Vagina (tissue), 2 donors: ENCODE results near the gene DDN.

Experiments used
- CTCF ChIP-seq, 3 experiments: fragments of 450-650 bp in 2 of 3; fragments of 200-600 bp in 1 of 3; sonication (generic) in 1 of 3; IDR thresholded peaks; one replicate each; pipeline ENCODE4 v1.5.1; 2017 to 2019; ENCODE audit warnings: antibody characterized with exemption in 3 of 3, mild to moderate bottlenecking in 2 of 3, moderate library complexity in 2 of 3
- POLR2A ChIP-seq, 2 donors: fragments of 450-650 bp; IDR thresholded peaks; one replicate each; pipeline ENCODE4 v1.6.1; 2017; ENCODE audit warnings: antibody characterized with exemption in 2 of 2, mild to moderate bottlenecking in 2 of 2, moderate library complexity in 2 of 2
- POLR2AphosphoS5 ChIP-seq, 2 donors: sonication (generic); formaldehyde crosslinking; IDR thresholded peaks; one replicate each; pipeline ENCODE4 v1.9.0; 2017; ENCODE audit warnings: antibody characterized with exemption in 2 of 2, mild to moderate bottlenecking in 2 of 2, low read depth in 1 of 2; ENCODE audit not compliant: insufficient read depth in 1 of 2

GRCh38 chr12:48980953-48981756 is 18.0 kb downstream of the DDN start:
- TF ChIP-seq CTCF (IDR thresholded peaks at IDR 0.05), result no peak
- no peak for TF ChIP-seq POLR2A (IDR thresholded peaks at IDR 0.05)
- no peak for TF ChIP-seq POLR2AphosphoS5 (IDR thresholded peaks at IDR 0.05; ENCODE audit: insufficient read depth in 1 of 2, low read depth in 1 of 2)
